Activated CD4-positive, alpha-beta T cell treated with anti-CD3 and anti-CD28 coated beads, Interleukin-2, Interleukin-6, amounts not matched to agents 100 ng/mL and 50 ng/mL, durations not matched to agents 16 hours and 8 hours (primary cell): ENCODE measurements around the gene CTDP1.

Experiments used
- DNase-seq: peaks from one replicate; pipeline ENCODE4 v3.0.0-alpha.2; 2020

The CTDP1 gene

GRCh38 chr18:79679552-79680099, at the start of gene CTDP1:
TSS of gene CTDP1 (plus strand) at chr18:79679803. CDS start at chr18:79679948, 145 bp downstream.
- peak; percentile 92 for DNase-seq

GRCh38 chr18:79630281-79631095, 49.1 kb upstream of the CTDP1 start:
- no peak for DNase-seq

GRCh38 chr18:79631096-79631507, 48.5 kb upstream of the CTDP1 start:
- no peak for DNase-seq

GRCh38 chr18:79631761-79632446, 47.7 kb upstream of the CTDP1 start:
- DNase-seq: no peak

- DNase-seq: no peak
Measured at GRCh38 chr18:79632765-79633164, 46.8 kb upstream of the CTDP1 start.

- DNase-seq: no peak
Measured at GRCh38 chr18:79634186-79634585, 45.4 kb upstream of the CTDP1 start.

- no peak for DNase-seq
Measured at GRCh38 chr18:79634593-79635426, 44.8 kb upstream of the CTDP1 start.

GRCh38 chr18:79635427-79635726, 44.2 kb upstream of the CTDP1 start:
- no peak for DNase-seq

- DNase-seq: no peak
Measured at GRCh38 chr18:79637181-79637920, 42.3 kb upstream of the CTDP1 start.

- DNase-seq: no peak
Measured at GRCh38 chr18:79637921-79638909, 41.4 kb upstream of the CTDP1 start.

- no peak for DNase-seq
Measured at GRCh38 chr18:79639072-79639829, 40.4 kb upstream of the CTDP1 start.

GRCh38 chr18:79640064-79640672, 39.4 kb upstream of the CTDP1 start:
- no peak for DNase-seq

GRCh38 chr18:79640875-79641274, 38.7 kb upstream of the CTDP1 start:
- no peak for DNase-seq

- no peak for DNase-seq
Measured at GRCh38 chr18:79641722-79642497, 37.7 kb upstream of the CTDP1 start.

GRCh38 chr18:79642626-79643025, 37.0 kb upstream of the CTDP1 start:
- no peak for DNase-seq

GRCh38 chr18:79643054-79643984, 36.3 kb upstream of the CTDP1 start:
- no peak for DNase-seq

- DNase-seq: peak; percentile 80
Measured at GRCh38 chr18:79644006-79644665, 35.5 kb upstream of the CTDP1 start.
